ENCODE data around the gene GBX1.

The GBX1 gene

DNA sequence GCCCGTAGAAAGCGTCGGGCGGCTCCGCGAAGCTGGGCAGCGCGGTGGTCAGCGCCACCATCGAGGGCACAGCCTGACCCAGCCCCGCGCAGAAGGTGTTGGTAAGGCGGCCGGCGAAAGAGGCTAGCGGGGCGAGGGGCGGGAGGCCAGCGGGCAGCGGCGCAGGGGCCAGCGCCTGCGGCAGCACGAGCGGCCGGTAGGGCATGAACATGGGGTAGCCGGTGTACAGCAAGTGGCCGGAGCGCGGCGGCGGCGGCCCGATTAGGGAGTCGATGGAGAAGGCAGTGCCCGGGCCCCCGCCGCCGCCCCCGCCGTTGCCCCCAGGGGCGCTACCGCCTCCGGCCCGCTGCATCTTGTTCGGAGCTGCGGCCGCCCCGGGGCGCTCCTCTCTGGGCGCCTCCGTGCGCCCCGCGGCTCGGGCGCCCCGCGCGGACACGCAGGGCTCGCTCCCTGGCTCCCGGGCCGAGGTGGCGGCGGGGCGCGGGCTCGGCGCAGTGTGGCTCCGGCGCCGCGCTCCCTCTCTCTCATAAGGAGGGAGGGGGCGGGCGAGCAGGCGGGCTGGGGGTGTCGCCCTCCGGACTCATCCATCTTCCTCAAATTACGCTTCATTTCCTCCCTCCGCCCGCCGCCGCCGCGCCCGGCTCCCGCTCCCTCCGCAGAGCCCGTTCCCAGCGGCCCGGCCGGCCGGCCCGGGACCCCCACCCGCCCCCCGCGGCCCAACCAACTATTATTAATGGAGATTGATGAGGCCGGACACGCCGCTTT is at the start of gene GBX1:
Gene GBX1, minus strand, starts transcription at position 498 of the 765 bp plus-strand sequence. Its CDS starts 146 bp downstream, at position 352.
- no peak for FAIRE-seq
- TF ChIP-seq, protein P1, sequence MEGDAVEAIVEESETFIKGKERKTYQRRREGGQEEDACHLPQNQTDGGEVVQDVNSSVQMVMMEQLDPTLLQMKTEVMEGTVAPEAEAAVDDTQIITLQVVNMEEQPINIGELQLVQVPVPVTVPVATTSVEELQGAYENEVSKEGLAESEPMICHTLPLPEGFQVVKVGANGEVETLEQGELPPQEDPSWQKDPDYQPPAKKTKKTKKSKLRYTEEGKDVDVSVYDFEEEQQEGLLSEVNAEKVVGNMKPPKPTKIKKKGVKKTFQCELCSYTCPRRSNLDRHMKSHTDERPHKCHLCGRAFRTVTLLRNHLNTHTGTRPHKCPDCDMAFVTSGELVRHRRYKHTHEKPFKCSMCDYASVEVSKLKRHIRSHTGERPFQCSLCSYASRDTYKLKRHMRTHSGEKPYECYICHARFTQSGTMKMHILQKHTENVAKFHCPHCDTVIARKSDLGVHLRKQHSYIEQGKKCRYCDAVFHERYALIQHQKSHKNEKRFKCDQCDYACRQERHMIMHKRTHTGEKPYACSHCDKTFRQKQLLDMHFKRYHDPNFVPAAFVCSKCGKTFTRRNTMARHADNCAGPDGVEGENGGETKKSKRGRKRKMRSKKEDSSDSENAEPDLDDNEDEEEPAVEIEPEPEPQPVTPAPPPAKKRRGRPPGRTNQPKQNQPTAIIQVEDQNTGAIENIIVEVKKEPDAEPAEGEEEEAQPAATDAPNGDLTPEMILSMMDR (IDR thresholded peaks at IDR 0.05; ENCODE audit: insufficient read depth, missing control alignments) = no peak
- DNase-seq (ENCODE audit: insufficient read length, low spot score) = no peak

DNA sequence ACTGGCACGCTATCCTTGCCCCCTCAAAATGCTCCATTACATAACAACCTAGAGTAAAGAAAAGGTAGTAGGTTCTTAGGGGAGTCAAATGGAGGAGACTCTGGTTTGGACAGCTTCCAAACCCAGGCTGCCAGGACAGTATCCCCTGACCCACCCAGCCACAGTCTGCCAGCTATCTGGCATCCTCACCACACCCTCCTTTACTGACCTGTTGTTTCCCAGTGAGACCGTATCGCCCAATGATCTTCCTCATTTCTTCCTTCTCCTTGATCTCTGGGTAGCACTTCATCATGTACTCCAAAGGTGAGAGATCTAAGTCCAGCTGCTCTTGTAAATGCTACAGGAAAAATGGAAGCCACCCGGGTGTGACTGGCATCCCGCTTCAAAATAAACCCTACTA is 47.9 kb upstream of the GBX1 start:
- TF ChIP-seq, protein P1 (IDR thresholded peaks at IDR 0.05; ENCODE audit: insufficient read depth, missing control alignments) = no peak
- no peak for DNase-seq (ENCODE audit: insufficient read length, low spot score)
- FAIRE-seq = no peak

DNA sequence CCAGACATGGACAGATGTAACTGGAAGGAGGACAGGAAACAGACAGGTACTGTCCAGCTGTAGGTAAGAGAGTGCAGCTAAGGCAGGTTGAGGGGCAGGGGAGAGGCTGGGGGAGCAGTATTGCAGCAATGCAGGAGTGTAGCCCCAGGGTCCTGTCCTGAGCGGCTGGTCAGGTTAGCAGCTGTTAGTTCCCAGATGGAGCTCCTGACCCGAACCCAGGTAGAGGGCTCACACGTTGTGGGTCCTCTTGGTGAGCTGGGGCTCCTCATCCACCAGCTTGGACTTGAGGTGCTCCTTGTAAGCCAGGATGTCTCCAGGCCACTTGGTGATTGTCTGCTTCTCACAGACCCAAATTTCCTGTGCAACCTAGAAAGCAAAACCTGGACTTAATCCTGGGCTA is 46.3 kb upstream of the GBX1 start:
- FAIRE-seq = no peak
- TF ChIP-seq, protein P1 (IDR thresholded peaks at IDR 0.05; ENCODE audit: insufficient read depth, missing control alignments) = no peak
- DNase-seq (ENCODE audit: insufficient read length, low spot score) = no peak

DNA sequence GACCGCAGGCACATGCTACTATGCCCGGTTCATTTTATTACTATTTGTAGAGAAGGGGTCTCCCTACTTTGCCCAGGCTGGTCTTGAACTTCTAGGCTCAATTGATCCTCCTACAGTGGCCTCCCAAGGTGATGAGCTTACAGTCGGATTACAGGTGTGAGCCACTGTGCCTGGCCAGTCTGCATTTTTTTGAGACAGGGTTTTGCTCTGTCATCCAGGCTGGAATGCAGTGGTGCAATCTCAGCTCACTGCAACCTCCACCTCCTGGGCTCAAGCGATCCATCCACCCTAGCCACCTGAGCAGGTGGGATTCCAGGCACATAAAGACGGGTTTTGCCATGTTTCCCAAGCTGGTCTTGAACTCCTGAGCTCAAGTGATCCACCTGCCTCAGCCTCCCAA is 45.1 kb upstream of the GBX1 start:
- TF ChIP-seq, protein P1 (IDR thresholded peaks at IDR 0.05; ENCODE audit: insufficient read depth, missing control alignments) = no peak
- FAIRE-seq (no peak), DNase-seq (ENCODE audit: insufficient read length, low spot score) (no peak)

DNA sequence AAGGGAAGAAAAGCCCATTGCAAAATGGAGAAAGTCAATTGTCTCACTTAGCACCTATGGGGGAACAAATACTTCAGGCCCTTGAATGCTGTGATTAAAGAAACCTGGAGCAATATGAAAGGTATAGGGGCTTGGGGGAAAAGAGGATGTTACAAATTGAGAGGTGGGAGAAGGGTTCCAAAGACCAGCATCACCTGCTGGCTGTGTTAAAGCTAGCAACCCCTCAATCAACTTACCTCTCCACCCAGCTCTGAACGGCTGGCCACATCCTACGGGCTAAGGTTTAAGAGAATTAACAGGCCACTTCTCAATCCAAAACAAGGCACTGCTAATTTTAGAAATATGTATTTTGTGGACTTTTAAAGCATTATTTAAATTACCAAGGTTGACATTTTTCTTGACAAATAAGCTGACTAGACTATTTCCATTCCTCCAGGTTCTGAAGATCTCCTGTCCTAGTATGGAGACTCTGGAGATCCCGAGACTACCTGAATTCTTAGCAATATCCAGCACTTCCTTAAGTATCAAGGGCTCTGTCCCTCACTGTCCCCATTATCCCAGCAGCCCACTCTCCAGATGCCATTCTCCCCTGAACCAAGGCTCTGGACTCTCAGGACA is 43.8 kb upstream of the GBX1 start:
- TF ChIP-seq, protein P1 (IDR thresholded peaks at IDR 0.05; ENCODE audit: insufficient read depth, missing control alignments) = no peak
- DNase-seq (ENCODE audit: insufficient read length, low spot score) (no peak), FAIRE-seq (no peak)

DNA sequence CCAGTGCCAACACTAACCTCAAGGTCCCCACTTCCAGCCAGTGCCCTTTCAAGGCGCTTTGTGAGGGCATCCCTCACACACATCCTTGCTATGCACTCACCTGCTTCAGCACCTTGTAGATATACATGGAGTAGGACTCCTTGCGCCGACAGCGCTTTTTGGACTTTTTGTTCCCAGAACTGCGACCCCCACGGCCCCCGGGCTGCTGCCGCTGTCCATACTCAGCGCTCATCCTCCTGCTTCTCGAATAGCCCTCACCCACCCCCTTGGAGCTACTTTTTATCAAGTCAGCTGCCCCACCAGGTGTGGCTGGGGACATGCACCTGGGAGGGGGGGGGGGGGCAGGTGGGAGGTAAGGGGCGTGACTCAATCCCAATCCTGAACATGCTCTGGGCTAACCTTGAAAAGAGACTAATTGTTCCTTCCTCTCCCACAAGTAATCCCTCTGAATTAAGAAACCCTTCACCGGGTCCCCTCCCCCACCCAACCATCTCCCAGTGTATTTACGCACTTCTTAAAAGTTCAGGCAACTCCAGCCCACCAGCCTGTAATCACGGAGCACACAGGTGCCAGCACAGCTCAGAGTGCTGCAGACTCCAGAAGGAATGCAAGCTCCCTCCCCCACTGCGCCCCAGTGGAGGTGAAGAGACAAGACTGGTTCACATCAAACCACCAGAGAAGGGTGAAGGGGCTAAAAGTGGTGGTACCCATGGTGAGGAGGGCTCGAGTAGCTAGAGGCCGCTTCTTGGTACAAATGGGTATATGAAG is 42.8 kb upstream of the GBX1 start, which contains the start of gene H2BK1:
Gene H2BK1, minus strand, starts transcription at position 402 of the 768 bp plus-strand sequence. Its CDS starts 170 bp downstream, at position 232.
- TF ChIP-seq, protein P1 (IDR thresholded peaks at IDR 0.05; ENCODE audit: insufficient read depth, missing control alignments) = no peak
- DNase-seq (ENCODE audit: insufficient read length, low spot score) = no peak
- no peak for FAIRE-seq

All from D721Med (cell line).